GM19328 (cell line): ENCODE measurements around the gene SMARCAL1.

ENCODE experiments used
- ATAC-seq: cut with Tn5 transposase; IDR thresholded peaks from one replicate; pipeline ENCODE4 v1.9.1; 2021; ENCODE audit warnings: mild to moderate bottlenecking, moderate library complexity; ENCODE audit not compliant: unreplicated experiment

Gene SMARCAL1

GRCh38 chr2:216526939-216527338 lies 114.7 kb downstream of the SMARCAL1 start:
- ATAC-seq = no peak

- no peak for ATAC-seq
Measured at GRCh38 chr2:216527600-216527999, 115.3 kb downstream of the SMARCAL1 start.

DNA sequence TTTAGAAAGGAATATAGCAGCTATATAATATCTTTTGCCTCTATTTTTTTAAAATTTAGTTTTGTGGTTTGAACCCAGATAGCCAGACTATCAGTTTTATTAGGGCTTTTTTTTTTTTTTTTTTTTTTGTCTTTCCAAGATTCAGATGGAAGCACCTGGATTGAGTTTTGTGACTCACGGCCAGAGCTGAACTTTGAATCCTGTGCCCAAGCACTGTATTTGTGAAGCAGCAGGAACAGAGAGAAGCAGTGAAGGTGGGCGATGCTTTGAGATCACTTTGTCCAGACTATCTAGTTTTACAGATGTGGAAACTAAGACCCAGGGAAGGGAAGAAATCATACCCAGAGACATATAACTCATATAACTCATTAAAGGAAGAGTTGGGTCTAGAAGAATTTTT lies 120.3 kb downstream of the SMARCAL1 start:
- ATAC-seq = no peak
